ENCODE data around the gene CDH23.
A peak's percentile ranks its signal among the peaks of the same experiment; 100 is the strongest.

The CDH23 gene

GRCh38 chr10:71546220-71546619, 149.5 kb downstream of the CDH23 start:
- DNase-seq, result no peak

- DNase-seq, result no peak
Observed at GRCh38 chr10:71547312-71547711, 150.6 kb downstream of the CDH23 start.

- DNase-seq, result no peak
Observed at GRCh38 chr10:71547876-71548846, 151.4 kb downstream of the CDH23 start.

DNA sequence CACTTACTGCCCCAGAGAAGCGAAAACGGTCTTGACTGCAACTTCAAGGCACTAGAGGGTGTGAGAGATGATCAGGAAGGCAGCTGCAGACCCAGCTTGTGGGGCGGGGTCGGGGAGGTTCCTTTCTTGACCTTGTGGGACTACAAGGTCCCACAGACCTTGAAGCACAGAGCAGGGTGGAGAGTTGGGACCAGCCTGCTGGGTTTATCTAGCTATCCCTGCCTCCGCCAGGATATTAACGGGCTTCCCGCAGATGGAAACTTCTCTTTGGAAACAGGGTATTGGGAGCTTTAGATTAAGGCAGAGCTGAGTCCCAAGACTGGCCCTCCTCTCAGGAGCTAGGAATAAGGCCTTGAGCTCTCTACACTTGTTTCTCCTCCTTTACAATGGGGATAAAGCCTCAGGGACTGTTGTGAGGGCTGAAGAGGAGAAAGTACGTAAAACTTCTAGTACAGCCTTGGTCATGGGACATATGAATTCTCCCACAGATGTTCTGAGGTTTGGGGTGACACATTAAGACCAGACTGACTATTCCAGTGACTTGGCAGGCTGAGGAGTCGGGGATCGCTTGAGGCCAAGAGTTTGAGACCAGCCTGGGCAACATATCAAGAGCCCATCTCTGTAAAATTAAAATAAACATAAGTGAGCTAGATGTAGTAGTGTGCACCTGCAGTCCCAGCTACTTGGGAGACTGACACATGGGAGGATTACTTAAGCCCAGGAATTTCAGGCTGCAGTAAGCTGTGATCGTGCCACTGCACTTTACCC, 153.2 kb downstream of the CDH23 start:
- no peak for DNase-seq

GRCh38 chr10:71550628-71551027, 153.9 kb downstream of the CDH23 start:
- no peak for DNase-seq

- no peak for DNase-seq
Observed at GRCh38 chr10:71551970-71552369, 155.2 kb downstream of the CDH23 start.

- no peak for DNase-seq
Observed at GRCh38 chr10:71553432-71553831, 156.7 kb downstream of the CDH23 start.

- DNase-seq, result no peak
Observed at GRCh38 chr10:71554671-71555070, 158.0 kb downstream of the CDH23 start.

GRCh38 chr10:71555087-71555723, 158.5 kb downstream of the CDH23 start:
- DNase-seq, result no peak

- no peak for DNase-seq
Observed at GRCh38 chr10:71555724-71556119, 159.0 kb downstream of the CDH23 start.

GRCh38 chr10:71558991-71559390, 162.3 kb downstream of the CDH23 start:
- no peak for DNase-seq

GRCh38 chr10:71561003-71561574, 164.4 kb downstream of the CDH23 start:
- DNase-seq, result no peak

- no peak for DNase-seq
Observed at GRCh38 chr10:71562181-71562580, 165.5 kb downstream of the CDH23 start.

DNA sequence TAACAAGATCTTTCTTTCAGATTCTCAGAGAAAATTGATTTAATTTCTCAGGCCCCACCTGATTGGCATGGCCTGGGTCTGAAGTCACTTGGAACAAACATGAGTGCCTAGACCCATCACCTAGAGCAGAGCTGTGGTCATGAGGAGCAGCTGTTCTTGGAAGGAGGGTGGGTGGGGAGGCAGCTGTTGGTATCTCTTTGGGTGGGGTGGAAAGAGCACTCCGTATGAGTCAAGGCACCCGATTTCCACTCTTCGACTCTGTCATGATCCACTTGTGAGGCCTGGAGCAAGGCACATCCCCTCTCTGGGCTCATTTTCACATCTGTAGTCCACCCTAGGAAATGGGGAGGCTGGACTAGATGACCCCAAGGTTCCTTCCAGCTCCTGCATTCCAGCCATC, 166.2 kb downstream of the CDH23 start:
- no peak for DNase-seq

GRCh38 chr10:71564194-71564820, 167.6 kb downstream of the CDH23 start:
- DNase-seq, result no peak

DNA sequence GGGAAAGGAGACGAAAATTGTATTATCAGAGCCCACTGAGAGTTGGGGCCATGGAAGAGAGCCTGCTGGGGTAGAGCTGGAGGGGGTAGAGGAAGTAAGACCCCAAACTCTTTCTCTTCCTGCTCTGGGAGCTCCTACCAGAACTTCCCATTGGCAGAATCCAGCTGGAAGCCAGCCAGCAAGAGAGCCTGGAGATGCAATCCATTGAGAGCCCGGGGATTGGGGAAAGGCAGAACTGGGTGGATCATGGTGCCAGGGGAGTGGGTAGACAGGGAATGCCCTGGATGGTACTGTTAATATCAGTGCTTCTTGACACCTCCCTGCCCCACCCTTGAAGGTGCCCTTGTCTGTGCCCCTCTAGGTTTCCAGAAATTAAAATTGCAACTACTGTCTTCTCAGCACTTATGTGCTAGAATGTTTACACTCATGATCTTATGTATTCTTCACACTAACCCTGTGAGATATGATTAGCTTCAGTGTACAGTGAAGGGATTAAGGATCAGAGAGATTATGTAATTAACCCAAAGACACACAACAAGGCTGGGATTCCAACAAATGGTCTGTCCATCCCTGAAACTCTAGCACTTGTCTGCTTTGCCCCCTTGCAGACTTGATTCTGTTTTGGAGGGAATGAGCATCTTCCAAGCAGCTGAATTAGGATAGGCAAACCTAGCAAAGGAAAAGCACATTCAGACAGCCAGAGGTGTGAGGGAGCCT, 168.7 kb downstream of the CDH23 start:
- DNase-seq, result no peak

DNA sequence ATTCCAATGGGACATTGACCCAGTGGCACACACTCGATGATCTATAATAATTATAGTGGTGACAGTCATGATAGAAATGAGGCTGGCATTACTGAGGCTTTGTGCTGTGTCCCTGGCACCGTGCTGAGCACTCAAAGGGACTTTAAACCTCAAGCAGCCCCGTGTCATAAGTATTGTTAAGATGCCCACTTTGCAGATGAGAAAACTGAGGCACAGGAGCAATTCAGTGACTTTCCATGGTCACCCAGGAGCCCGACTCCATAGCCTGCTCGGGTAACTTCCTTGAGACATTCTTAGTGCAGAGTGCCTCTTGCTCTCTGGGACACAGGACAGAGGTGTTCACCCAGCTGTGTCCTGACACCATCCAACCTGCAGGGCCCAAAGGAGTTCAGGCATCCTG, 170.3 kb downstream of the CDH23 start:
- DNase-seq, result no peak

DNA sequence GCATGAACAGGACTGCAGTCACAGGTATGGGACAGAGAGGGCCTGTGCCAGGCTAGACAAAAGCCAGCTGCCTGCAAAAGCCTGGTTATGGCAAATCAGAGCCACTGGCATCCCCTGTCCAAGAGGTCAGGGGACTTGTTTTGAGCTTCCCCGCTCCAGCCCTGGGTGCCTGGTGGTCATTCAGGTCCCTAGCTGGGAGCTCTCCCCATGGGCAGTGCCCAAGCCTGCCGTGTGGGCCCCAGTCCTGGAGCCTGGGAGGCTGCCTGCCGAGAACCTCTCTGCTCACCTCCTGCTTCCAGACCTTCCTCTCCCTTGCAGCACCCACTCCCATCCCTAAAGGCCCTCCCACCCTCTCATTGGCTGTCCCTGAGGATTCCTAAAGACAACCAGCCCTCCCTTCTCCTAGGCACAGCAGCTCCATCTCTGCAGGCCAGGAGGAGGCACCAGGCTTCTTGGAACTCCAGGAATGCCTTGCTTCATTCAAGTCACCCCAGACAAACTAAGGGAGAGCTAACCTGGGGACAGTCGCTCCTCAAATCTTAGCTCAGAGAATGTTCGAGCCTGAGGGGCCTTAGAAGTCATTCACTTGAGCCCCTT, 172.3 kb downstream of the CDH23 start:
- DNase-seq, result no peak

GRCh38 chr10:71569775-71570588, 173.3 kb downstream of the CDH23 start:
- DNase-seq, result peak; percentile 62

DNA sequence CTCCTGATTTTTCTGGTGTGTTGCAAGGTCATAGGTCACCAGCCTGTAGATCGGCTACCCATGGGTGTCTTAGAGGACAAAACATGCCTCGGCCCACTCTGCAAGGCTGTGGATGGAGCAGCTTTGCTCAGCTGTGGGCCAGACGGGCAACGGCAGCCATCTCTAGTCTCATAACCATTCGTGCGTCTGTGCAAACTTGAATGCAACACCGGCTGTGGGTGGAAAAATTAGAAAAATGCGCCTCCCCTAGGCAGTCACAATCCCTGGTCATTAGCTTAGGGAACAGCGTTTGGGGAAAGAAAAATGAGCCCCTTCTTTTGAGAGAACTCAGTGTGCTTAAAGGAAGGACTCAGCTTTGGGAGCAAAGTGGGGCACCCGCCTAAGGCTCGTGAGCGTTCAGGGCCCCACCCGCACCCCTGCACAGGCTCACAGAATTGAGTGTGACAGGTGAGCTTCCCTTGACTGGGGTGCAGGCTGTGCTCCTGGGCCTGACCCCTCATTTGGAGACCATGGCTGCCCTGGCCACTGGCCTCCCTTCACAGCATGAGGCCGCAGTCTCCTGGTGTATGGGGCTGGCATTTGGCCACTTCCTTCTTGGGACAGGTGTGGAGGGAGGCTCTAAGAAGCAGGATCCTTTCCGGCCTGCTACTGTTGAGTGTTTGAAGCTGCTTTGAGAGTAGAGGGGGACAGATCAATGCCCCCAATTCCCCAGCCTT, 174.9 kb downstream of the CDH23 start:
- no peak for DNase-seq

All from activated CD4-positive, alpha-beta T cell treated with anti-CD3 and anti-CD28 coated beads for 1 hour (primary cell).